Fibroblast of skin of left biceps (primary cell): Measurements from ENCODE around the gene PCDH9.
"Not testable (repeated sequence)": the region's sequence is repeated elsewhere in the genome, so short reads cannot be mapped to it uniquely, and the experiment has no call there.

Source experiments
- DNase-seq, 2 experiments: peaks; one replicate each; pipeline ENCODE4 v3.0.0-alpha.2; 2013; ENCODE audit warnings: low read depth in 2 of 2

The PCDH9 gene

GRCh38 chr13:66915596-66916185, 314.4 kb downstream of the PCDH9 start:
- no peak for DNase-seq

- no peak for DNase-seq
These were observed 316.0 kb downstream of the PCDH9 start for GRCh38 chr13:66914155-66914554.

- no peak for DNase-seq
These were observed 318.7 kb downstream of the PCDH9 start for GRCh38 chr13:66911411-66911939.

GRCh38 chr13:66899955-66900354, 330.2 kb downstream of the PCDH9 start:
- no peak for DNase-seq

GRCh38 chr13:66896933-66897332, 333.2 kb downstream of the PCDH9 start:
- DNase-seq, result no peak

- DNase-seq, result no peak
These were observed 334.4 kb downstream of the PCDH9 start for GRCh38 chr13:66895780-66896179.

GRCh38 chr13:66895320-66895719, 334.8 kb downstream of the PCDH9 start:
- DNase-seq, result no peak

- DNase-seq, result no peak
These were observed 341.4 kb downstream of the PCDH9 start for GRCh38 chr13:66888698-66889097.

- peak in 1 of 2 experiments; percentile 4 for DNase-seq
These were observed 343.0 kb downstream of the PCDH9 start for GRCh38 chr13:66887088-66887487.

GRCh38 chr13:66886264-66886663, 343.9 kb downstream of the PCDH9 start:
- no peak for DNase-seq

GRCh38 chr13:66881170-66881569, 349.0 kb downstream of the PCDH9 start:
- not testable (repeated sequence) for DNase-seq

GRCh38 chr13:66879988-66880387, 350.1 kb downstream of the PCDH9 start:
- no peak for DNase-seq

- no peak for DNase-seq
These were observed 354.9 kb downstream of the PCDH9 start for GRCh38 chr13:66875264-66875663.

- DNase-seq, result no peak
These were observed 365.5 kb downstream of the PCDH9 start for GRCh38 chr13:66864627-66865026.

GRCh38 chr13:66860878-66861417, 369.2 kb downstream of the PCDH9 start:
- DNase-seq, result no peak

- no peak for DNase-seq
These were observed 369.9 kb downstream of the PCDH9 start for GRCh38 chr13:66859934-66860877.

GRCh38 chr13:66859078-66859477, 371.1 kb downstream of the PCDH9 start:
- no peak for DNase-seq

- DNase-seq, result no peak
These were observed 372.0 kb downstream of the PCDH9 start for GRCh38 chr13:66858163-66858562.

GRCh38 chr13:66855131-66855530, 375.0 kb downstream of the PCDH9 start:
- no peak for DNase-seq

- no peak for DNase-seq
These were observed 376.6 kb downstream of the PCDH9 start for GRCh38 chr13:66853564-66853963.

- no peak for DNase-seq
These were observed 380.4 kb downstream of the PCDH9 start for GRCh38 chr13:66849706-66850105.

- no peak for DNase-seq
These were observed 382.6 kb downstream of the PCDH9 start for GRCh38 chr13:66847541-66847940.

GRCh38 chr13:66845393-66845792, 384.7 kb downstream of the PCDH9 start:
- no peak for DNase-seq
